ENCODE data around the gene SUMO3.
A peak's percentile ranks its signal among the peaks of the same experiment; 100 is the strongest.
"Not testable (repeated sequence)": the region's sequence is repeated elsewhere in the genome, so short reads cannot be mapped to it uniquely, and the experiment has no call there.

The SUMO3 gene

GRCh38 chr21:44847261-44848056 lies 29.6 kb upstream of the SUMO3 start:
- no peak for DNase-seq (ENCODE audit: low read depth in 2 of 3, low spot score in 2 of 3)

- DNase-seq (ENCODE audit: low read depth in 2 of 3, low spot score in 2 of 3), result peak in 1 of 3 experiments; percentile 21
These were observed 28.8 kb upstream of the SUMO3 start for GRCh38 chr21:44846485-44847260.

- DNase-seq (ENCODE audit: low read depth in 2 of 3, low spot score in 2 of 3), result no peak
These were observed 28.3 kb upstream of the SUMO3 start for GRCh38 chr21:44846224-44846484.

- DNase-seq (ENCODE audit: low read depth in 2 of 3, low spot score in 2 of 3), result peak; percentile 24 to 52 (median 41)
These were observed 27.8 kb upstream of the SUMO3 start for GRCh38 chr21:44845418-44846223.

- DNase-seq (ENCODE audit: low read depth in 2 of 3, low spot score in 2 of 3), result no peak
These were observed 26.4 kb upstream of the SUMO3 start for GRCh38 chr21:44844256-44844655.

- DNase-seq (ENCODE audit: low read depth in 2 of 3, low spot score in 2 of 3), result no peak
These were observed 25.0 kb upstream of the SUMO3 start for GRCh38 chr21:44842721-44843445.

GRCh38 chr21:44842087-44842486 lies 24.2 kb upstream of the SUMO3 start:
- no peak for DNase-seq (ENCODE audit: low read depth in 2 of 3, low spot score in 2 of 3)

- no peak for DNase-seq (ENCODE audit: low read depth in 2 of 3, low spot score in 2 of 3)
These were observed 22.9 kb upstream of the SUMO3 start for GRCh38 chr21:44840771-44841170.

- no peak for DNase-seq (ENCODE audit: low read depth in 2 of 3, low spot score in 2 of 3)
These were observed 21.1 kb upstream of the SUMO3 start for GRCh38 chr21:44838951-44839350.

- DNase-seq (ENCODE audit: low read depth in 2 of 3, low spot score in 2 of 3), result no peak
These were observed 20.4 kb upstream of the SUMO3 start for GRCh38 chr21:44838039-44838895.

- no peak for DNase-seq (ENCODE audit: low read depth in 2 of 3, low spot score in 2 of 3)
These were observed 19.7 kb upstream of the SUMO3 start for GRCh38 chr21:44837537-44837936.

- no peak for DNase-seq (ENCODE audit: low read depth in 2 of 3, low spot score in 2 of 3)
These were observed 19.0 kb upstream of the SUMO3 start for GRCh38 chr21:44836666-44837471.

- DNase-seq (ENCODE audit: low read depth in 2 of 3, low spot score in 2 of 3), result no peak
These were observed 18.4 kb upstream of the SUMO3 start for GRCh38 chr21:44836349-44836665.

GRCh38 chr21:44835647-44835973 lies 17.7 kb upstream of the SUMO3 start:
- no peak for DNase-seq (ENCODE audit: low read depth in 2 of 3, low spot score in 2 of 3)

- DNase-seq (ENCODE audit: low read depth in 2 of 3, low spot score in 2 of 3), result no peak
These were observed 17.2 kb upstream of the SUMO3 start for GRCh38 chr21:44834951-44835646.

- DNase-seq (ENCODE audit: low read depth in 2 of 3, low spot score in 2 of 3), result no peak
These were observed 16.5 kb upstream of the SUMO3 start for GRCh38 chr21:44834231-44834950.

- no peak for DNase-seq (ENCODE audit: low read depth in 2 of 3, low spot score in 2 of 3)
These were observed 15.8 kb upstream of the SUMO3 start for GRCh38 chr21:44833663-44834062.

- not testable (repeated sequence) for DNase-seq (ENCODE audit: low read depth in 2 of 3, low spot score in 2 of 3)
These were observed 14.8 kb upstream of the SUMO3 start for GRCh38 chr21:44832516-44833255.
